Brain pericyte (primary cell): ENCODE data around the gene IFNGR2.
"Not testable (repeated sequence)": the region's sequence is repeated elsewhere in the genome, so short reads cannot be mapped to it uniquely, and the experiment has no call there.

Experiments
- DNase-seq: peaks from one replicate; pipeline ENCODE4 v3.0.0-alpha.2; 2012; ENCODE audit warnings: low read depth, low spot score

Gene IFNGR2

DNA sequence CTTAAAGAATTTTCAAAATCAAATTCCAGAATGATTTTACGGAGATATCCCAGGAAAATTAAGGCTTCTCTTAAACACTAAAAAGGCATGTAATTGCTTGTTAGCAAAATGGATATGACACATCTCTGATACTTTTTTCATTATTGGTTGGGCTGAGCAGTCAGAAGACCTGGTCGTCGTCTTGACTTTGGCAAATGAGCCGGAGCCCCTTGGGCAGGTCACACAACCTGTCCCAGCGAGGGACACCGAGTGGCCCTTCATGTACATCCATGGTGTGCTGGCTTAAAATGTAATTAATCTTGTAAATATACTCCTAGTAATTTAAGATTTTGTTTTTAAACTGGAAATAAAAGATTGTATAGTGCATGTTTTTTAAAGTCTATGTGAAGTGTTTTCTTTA lies 33.9 kb downstream of the IFNGR2 start:
- no peak for DNase-seq

DNA sequence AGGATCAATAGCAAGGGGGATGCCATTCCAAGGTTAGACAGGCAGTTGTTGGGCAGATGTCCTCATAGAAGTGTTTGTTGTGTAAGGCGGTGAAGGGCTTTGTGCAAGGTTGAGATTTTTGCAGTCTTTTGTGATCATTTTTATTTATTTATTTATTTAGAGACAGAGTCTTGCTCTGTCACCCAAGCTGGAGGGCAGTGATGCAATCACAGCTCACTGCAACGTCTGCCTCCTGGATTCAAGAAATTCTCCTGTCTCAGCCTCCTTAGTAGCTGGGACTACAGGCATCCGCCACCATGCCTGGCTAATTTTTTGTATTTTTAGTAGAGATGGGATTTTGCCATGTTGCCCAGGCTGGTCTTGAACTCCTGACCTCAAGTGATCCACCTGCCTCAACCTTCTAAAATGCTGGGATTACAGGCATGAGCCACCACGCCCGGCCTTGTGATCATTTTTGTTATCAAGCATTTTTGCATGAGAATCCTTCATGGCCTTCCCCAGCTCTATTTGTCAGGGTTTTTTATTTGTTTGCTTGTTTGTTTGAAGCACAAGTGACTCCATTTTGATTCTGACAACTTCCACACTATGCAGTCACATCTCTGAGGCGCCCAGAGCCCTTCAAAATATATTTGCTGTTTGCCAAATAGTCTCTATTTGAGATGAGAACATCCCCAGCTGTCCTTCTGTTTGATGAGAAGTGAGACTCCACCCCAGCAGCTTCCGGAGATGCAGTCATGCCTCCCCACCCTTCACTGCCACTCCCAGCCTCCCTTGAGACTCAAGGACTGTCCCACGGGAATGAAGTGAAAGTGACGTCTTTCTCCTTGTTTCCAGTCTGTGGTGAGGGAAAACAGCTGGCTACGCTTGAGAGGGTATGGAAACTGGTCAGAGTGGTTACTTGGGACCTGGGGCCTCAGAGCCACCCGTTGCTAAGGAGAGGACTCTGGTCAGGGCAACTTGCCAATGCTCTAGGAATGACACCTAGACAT lies 38.6 kb downstream of the IFNGR2 start:
- peak; percentile 47 for DNase-seq

DNA sequence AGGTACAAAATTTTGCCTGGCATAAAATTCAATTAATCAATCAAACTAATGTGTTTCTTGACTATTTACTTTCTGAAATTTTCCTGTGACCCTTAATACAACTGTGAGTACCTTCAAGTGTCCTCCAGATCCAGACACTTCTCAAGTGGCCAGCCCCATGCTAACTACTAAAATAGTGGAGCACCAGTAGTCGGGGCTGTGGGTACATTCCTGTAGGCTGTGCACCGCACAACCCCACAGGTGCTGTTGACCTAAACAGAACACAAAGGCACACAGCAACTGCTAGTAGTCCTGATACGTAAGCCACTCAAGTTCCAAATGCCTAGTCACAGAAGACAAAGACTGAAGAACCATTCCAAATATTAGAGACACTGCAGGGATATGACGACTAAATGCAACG lies 40.0 kb downstream of the IFNGR2 start:
- DNase-seq, result no peak

DNA sequence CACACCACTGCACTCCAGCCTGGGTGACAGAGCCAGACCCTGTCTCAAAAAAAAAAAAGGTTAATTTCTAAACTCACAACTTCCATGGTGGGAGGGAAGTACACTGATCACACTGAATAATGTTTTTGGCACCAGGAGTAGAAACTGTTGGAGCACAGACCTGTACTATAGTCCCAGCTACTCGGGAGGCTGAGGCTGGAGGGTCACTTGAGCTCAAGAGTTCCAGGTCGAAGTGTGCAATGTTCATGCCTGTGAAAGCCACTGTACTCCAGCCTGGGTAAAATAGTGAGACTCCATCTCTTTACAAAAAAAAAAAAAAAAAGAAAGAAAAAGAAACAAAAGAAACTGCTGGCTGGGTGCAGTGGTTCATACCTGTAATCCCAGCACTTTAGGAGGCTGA lies 41.3 kb downstream of the IFNGR2 start:
- DNase-seq, result no peak

DNA sequence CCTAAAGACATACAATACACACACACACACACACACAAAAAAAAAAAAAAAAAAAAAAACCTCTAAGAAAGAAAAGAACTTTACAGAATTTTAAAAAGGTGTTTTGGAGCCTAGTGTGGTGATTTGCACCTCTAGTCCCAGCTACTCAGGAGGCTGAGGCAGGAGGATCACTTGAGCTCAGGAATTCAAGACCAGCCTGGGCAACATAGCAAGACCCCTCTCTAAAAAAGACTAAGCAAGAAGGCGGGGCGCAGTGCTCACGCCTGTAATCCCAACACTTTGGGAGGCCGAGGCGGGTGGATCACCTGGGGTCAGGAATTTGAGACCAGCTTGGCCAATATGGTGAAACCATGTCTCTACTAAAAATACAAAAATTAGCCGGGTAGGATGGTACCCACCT lies 43.4 kb downstream of the IFNGR2 start:
- not testable (repeated sequence) for DNase-seq

DNA sequence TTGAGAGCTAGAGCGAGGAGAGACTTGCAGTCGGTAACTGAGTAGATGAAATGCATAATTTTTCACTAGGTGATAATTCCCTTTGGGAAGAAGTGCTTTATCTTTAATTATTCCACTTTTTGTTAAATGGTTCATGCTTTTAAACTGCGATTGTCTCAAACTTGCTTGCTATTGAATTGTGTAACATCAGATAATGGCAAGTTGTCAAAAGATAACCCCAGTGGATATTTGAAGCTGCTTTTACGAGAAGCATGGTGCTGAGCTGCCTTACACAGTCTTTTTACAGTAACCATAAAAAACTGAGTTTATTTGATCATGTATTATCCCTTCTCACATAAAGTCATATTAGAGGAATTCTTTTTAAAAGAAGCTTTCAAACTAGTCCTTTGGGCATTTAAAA lies 46.4 kb downstream of the IFNGR2 start:
- no peak for DNase-seq

DNA sequence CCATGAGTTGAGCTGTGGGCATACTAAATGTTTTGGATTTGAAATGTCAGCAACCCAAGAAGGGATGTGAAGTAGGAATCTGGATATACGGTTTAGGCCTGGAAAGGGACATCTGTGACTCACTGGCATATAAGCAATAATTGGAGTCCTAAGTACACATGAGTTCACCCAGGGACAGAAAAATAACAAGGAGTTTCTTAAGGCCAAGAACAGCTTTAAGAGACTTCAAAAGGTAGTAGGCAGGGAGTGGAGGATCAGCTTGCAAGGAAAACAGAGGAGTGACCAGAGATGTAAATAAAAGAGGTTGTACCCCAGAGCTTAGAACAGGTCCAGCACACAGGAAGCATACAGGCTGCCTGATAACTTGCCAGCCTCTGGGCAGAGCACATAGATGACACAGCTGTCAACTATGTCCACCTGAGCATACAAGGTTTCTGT lies 48.4 kb downstream of the IFNGR2 start:
- DNase-seq, result no peak

DNA sequence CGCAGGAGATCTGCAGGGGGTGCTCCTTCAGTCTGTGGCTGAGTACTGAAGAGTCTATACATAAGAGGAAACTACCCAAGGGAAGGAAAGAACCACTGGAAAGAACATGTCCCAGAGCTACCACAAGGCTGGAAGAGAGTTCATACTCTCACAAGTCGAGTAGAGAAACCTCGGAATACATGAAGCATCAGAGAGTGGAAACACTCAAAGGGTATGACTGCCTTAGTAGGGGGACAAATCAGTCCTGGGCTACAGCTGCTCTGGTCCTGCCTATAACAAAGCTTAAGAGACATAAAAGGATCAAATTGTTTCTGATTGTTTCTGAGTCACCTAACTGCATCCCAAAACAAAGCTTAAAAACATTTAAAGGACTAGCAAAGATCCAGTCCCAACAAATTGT lies 49.1 kb downstream of the IFNGR2 start:
- DNase-seq, result no peak

DNA sequence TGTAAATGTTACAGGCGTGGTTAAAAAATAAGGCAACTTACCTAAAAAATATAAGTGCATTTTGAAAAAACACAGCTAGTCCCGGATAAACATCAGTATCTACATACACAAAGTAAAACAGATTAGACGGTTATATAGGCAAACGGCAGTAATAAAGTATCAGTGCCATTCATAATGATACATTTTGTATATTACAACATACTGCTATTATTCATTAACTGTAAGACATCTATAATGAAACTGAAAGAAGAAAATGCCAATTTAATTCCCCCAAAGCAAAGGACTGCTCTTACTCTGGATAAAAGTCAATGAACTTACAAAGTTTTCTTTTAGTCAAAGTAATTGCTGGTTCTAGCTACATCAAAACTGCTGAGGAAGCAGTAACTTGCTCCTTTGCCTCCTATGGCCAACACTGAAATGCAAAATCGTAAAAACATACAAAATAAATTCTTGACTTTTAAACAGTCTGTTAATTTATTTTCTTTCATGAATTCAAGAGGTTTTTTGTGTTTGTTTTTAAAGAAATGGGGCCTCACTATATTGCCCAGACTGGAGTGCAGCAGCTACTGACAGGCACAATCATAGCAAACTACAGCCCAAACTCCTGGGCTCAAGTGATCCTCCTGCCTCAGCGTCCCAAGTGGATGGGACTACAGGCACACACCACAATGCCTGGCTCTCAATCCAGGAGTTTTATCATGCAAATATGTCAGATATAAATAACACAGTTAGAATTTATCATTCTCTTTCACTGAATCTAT lies 52.7 kb downstream of the IFNGR2 start:
- DNase-seq, result no peak

DNA sequence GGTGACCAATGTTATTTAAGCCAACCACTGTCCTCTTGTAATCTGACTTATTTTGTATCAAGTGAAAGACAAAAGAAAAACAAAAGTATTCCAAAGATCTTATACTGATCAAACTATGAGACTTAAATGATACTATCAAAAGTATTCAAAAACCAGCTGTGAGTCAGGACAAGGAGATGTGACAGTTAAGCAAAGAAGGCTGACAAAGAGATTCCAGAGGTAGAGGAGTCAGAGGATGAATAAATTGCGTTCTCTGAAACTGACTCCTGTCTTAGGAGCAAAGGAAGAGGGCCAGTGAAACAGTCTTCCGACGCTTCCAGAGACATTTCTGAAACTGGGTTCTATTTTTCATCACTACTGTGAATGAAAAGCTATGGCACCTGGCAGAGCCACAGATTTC lies 55.6 kb downstream of the IFNGR2 start:
- no peak for DNase-seq

DNA sequence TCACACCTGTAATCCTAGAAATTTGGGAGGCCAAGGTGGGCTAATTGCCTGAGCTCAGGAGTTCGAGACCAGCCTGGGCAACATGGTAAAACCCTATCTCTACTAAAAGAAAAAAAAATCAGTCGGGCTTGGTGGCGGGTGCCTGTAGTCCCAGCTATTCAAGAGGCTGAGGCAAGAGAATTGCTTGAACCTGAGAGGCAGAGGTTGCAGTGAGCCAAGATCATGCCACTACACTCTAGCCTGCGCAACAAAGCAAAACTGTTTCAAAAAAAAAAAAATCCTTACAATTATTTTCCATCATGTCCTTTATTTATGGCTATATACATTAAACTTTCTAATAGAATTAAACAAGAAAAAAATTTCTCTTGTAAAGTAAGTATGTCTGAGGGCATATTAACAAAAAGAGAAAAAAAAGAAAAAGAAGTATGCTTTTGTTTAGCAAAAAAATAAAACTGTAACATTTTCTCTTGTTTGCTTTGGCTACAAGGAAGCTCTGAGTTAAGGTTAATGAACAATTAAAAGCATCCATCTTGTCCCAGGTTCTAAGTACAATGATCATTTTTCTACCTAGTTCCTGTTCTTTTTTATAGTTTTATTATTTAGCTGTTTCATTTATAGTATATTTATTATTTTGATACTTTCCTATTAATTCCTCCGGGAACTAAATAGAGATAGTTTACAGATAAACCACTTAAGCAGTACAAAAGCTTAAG lies 58.5 kb downstream of the IFNGR2 start:
- DNase-seq, result no peak

DNA sequence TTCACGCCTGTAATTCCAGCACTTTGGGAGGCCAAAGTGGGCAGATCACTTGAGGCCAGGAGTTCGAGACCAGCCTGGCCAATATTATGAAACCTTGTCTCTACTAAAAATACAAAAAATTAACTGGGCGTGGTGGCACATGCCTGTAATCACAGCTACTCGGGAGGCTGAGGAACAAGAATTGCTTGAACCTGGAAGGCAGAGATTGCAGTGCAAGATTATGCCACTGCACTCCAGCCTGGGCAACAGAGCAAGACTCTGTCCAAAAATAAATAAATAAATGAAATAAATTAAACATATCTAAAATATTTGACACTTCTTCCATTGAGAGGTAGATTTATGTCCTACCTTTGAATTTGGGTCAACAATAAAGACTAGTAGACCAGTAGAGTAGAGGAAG lies 66.0 kb downstream of the IFNGR2 start:
- not testable (repeated sequence) for DNase-seq

DNA sequence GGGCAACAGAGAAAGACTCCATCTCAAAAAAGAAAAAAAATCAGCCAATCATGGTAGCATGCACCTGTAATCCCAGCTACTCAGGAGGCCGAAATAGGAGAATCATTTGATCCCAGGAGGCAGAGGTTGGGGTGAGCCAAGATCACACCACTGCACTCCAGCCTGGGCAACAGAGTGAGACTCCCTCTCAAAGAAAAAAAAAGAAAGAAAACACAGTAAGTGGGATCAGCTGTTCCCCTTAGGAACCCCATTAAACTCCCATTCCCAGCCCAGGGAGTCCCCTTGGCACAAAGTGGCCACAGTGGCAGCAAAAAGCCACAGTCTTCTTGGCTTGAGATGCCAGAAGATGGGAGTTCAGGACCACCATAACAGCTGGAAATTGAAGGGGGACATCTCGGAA lies 67.5 kb downstream of the IFNGR2 start:
- DNase-seq, result no peak

DNA sequence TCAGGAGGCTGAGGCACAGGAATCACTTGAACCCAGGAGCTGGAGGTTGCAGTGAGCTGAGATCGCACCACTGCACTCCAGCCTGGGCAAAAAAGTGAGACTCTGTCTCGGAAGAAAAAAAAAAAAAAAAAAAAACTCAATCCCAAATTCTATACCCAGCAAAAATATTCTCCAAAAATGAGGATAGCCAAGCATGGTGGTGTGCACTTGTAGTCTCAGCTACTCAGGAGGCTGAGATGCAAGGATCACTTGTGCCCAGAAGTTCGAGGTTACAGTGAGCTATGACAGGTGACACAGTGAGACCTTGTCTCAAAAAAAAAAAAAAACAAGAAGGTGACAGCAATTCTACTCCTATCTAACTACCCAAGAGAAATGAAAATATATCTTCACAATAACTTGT lies 70.1 kb downstream of the IFNGR2 start:
- DNase-seq, result no peak

DNA sequence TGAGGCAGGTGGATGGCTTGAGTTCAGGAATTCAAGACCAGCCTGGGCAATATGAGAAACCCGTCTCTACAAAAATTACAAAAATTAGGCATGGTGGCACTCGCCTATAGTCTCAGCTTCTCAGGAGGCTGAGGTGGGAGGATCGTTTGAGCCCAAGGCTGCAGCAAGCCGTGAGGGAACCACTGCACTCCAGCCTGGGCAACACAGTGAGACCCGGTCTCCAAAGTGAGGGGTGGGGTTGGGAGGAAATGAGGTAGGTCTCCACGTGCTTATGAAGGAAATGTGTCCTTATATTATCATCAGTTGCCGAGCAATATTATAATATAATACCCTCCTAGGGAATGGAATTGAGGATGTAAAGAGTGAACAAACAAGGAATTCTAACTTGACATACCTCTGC lies 73.9 kb downstream of the IFNGR2 start:
- no peak for DNase-seq

DNA sequence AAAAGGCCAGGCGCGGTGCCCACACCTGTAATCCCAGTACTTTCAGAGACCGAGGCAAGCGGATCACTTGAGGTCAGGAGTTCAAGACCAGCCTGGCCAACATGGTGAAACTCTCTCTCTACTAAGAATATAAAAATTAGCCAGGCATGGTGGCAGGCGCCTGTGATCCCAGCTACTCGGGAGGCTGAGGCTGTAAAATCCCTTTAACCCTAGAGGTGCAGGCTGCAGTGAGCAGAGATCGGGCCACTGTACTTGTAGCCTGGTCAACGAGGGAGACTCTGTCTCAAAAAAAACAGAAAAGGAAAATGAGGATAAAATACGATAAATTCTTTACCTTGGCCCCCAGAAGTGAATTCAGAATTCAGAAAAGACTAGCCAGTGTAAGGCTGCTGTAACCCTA lies 75.0 kb downstream of the IFNGR2 start:
- no peak for DNase-seq

DNA sequence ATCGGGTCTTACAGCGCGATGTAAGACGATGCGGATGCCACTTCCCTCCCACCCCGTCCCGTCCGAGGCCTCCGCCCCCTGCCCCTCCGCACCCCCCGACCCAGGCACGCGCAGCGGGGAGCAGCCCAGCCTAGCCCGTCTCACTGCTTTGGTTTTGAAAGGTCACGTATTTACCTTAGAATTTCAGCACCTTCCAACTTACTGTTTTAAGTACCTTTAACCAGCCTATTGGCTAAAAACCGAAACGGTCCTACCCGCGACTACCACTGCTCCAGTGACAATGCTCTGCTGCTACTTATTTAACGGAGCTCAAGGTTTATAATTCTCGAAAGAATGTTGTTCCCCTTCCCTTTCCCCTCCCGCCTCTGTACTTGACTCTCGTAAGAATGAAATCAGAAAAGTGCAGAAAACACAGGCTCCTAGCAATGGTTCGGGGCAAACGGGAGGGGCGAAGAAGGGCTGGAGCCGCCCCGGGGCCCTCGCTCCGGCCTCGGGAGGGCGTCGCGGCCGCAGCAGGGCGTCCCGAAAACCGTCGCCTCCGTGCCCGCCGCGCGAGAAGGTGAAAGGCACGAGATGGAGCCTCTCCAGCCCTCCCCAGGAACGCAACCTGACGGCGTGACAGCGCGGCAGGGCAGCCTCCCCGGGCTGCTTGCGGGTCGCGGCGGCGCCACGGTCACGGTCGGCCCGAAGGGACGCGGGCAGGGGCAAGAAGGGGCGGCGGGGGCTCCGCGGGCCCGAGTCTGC lies 75.9 kb downstream of the IFNGR2 start:
- no peak for DNase-seq

DNA sequence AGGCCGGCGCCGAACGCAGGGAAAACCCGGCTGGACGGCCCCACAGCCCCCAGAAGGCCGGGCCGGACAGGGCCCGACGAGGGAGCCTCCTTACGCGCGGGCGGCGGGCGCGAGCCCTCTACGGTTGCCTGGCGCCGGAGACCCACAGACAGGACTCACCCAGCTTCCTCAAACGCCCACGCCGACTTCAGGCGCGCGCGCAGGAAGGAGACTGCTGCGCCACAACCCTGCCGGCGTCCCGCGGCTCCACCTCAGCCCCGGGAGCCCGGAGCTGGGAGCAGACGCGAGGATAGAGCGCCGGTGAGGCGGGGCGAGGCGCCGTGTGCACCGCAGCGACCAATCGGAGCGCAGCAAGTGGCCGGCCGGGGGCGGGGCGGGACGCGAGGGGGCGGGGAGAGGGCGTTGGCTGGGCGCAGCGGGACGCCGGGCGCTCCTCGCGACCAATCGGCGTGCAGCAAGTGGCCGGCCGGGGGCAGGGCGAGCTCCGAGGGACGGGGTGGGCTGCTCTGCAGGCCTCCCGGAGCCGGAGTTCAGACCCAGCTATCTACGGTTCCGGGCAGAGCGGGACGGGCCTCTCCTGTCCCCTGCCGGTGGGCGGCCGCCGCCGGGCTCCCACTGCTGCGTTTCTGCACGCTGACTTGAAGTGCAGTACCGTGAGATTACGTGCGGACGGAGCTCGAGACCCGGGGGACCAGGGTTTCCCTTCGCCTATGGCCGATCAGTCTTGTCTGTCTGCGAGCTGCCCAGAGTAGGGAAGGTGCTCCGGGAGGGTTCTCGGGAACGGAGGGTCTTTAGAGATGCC lies 76.7 kb downstream of the IFNGR2 start, which contains the start of gene TMEM50B:
TSS of gene TMEM50B (minus strand) at position 296 of the 802 bp plus-strand sequence. CDS start 11,089 bp downstream, outside the sequence.
- peak; percentile 75 for DNase-seq

DNA sequence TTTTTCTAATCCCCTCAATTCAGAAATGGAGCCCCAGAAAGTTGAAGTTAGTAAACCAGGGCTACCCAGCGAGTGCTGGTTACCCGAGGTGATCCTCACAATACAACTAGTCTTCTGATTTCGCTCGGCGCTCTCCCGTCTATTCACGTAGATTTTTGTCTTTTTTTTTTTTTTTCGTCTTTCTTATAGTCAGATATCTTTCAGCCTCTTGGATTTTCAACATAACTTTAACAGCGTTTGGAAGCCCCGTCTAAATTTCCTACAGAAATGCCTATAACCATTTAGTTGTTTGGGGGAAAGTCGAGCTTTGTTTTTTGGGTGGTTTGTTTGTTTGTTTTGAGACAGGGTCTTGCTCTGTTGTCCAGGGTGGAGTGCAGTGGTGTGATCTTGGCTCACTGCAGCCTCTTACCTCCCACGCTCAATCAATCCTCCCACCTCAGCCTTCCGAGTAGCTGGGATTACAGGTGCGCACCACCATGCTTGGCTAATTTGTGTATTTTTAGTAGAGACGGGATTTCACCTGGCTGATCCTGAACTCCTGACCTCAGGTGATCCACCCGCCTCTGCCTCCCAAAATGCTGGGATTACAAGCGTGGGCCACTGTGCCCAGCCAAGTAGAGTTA lies 77.4 kb downstream of the IFNGR2 start:
- DNase-seq, result no peak
